WTC11 (cell line): Measurements from ENCODE around the gene VPS4B. TPM values are rescaled to one million over a fixed set of nuclear protein-coding genes. Genes with fewer than 3 reads are reported as not detected.

Experiments used
- ATAC-seq: fragments of 200-7000 bp; cut with Tn5 transposase; 2 replicates; pipeline ENCODE4 v1.10.0; 2021; ENCODE audit warnings: mild to moderate bottlenecking, moderate library complexity
- CTCF ChIA-PET: fragments of 300-600 bp; sonication (Branson Sonifier 250); formaldehyde crosslinking; loops from one replicate; lab custom pipeline; 2021; ENCODE audit warnings: antibody characterized with exemption; lab: Charles Lee
- POLR2A ChIA-PET: fragments of 350-600 bp; sonication (Branson Sonifier 250); formaldehyde crosslinking; loops from one replicate; lab custom pipeline; 2021; ENCODE audit warnings: antibody characterized with exemption; lab: Charles Lee
- DNase-seq: peaks from one replicate; pipeline ENCODE4 v3.0.0; 2021; ENCODE audit warnings: low spot score
- H3K27ac Mint-ChIP-seq: 2 replicates; pipeline ENCODE4 v1.8.0; 2021; ENCODE audit warnings: mixed read lengths
- H3K27me3 Mint-ChIP-seq: 2 replicates; pipeline ENCODE4 v1.8.0; 2021; ENCODE audit warnings: low read depth, mild to moderate bottlenecking, moderate library complexity, mixed read lengths
- H3K36me3 Mint-ChIP-seq: 2 replicates; pipeline ENCODE4 v1.8.0; 2021; ENCODE audit warnings: mixed read lengths
- H3K4me1 Mint-ChIP-seq: 2 replicates; pipeline ENCODE4 v1.8.0; 2022; ENCODE audit warnings: mixed read lengths
- H3K4me3 Mint-ChIP-seq: 2 replicates; pipeline ENCODE4 v1.8.0; 2021; ENCODE audit warnings: mild to moderate bottlenecking, moderate library complexity, mixed read lengths
- H3K9me3 Mint-ChIP-seq: 2 replicates; pipeline ENCODE4 v1.8.0; 2021; ENCODE audit warnings: mixed read lengths
- CDX4 ChIP-seq: fragments of 250-450 bp; sonication (Bioruptor Pico); IDR thresholded peaks from 2 replicates; pipeline ENCODE4 v1.9.0; 2021; ENCODE audit warnings: moderate library complexity, mild to moderate bottlenecking, inconsistent platforms, borderline replicate concordance
- CREB1 ChIP-seq: sonication (generic); formaldehyde crosslinking; IDR thresholded peaks from 2 replicates; pipeline ENCODE4 v1.8.0; 2023; ENCODE audit warnings: mild to moderate bottlenecking, missing genetic modification reagents
- E2F1 ChIP-seq: sonication (generic); formaldehyde crosslinking; IDR thresholded peaks from 2 replicates; pipeline ENCODE4 v1.8.0; 2022; ENCODE audit warnings: mild to moderate bottlenecking, missing genetic modification reagents
- E2F5 ChIP-seq: sonication (generic); formaldehyde crosslinking; IDR thresholded peaks from 2 replicates; pipeline ENCODE4 v1.8.1; 2022; ENCODE audit warnings: mild to moderate bottlenecking, moderate library complexity, missing genetic modification reagents
- EMX1 ChIP-seq: fragments of 250-450 bp; sonication (Bioruptor Pico); IDR thresholded peaks from 2 replicates; pipeline ENCODE4 v1.8.0; 2021; ENCODE audit warnings: mild to moderate bottlenecking
- GRHL2 ChIP-seq: fragments of 250-450 bp; sonication (Bioruptor Pico); IDR thresholded peaks from 2 replicates; pipeline ENCODE4 v1.8.0; 2022; ENCODE audit warnings: mild to moderate bottlenecking, moderate library complexity; ENCODE audit not compliant: insufficient replicate concordance, severe bottlenecking
- GTF2I ChIP-seq: fragments of 250-450 bp; sonication (Bioruptor Pico); conservative IDR thresholded peaks from 2 replicates; pipeline ENCODE4 v1.4.0; 2021; ENCODE audit warnings: mild to moderate bottlenecking
- IRF2 ChIP-seq: sonication (generic); formaldehyde crosslinking; IDR thresholded peaks from 2 replicates; pipeline ENCODE4 v1.8.0; 2022; ENCODE audit warnings: low read depth, missing genetic modification reagents, borderline replicate concordance
- JAZF1 ChIP-seq: fragments of 250-450 bp; sonication (Bioruptor Pico); IDR thresholded peaks from 2 replicates; pipeline ENCODE4 v1.9.0; 2021; ENCODE audit warnings: moderate library complexity, mild to moderate bottlenecking, inconsistent platforms
- PRRX2 ChIP-seq: fragments of 250-450 bp; sonication (Bioruptor Pico); IDR thresholded peaks from 2 replicates; pipeline ENCODE4 v1.8.0; 2021; ENCODE audit warnings: mild to moderate bottlenecking
- TP53 ChIP-seq: sonication (generic); formaldehyde crosslinking; IDR thresholded peaks from 2 replicates; pipeline ENCODE4 v1.8.1; 2023; ENCODE audit warnings: mild to moderate bottlenecking, missing genetic modification reagents
- ZNF317 ChIP-seq: sonication (generic); formaldehyde crosslinking; IDR thresholded peaks from 2 replicates; pipeline ENCODE4 v1.8.1; 2023; ENCODE audit warnings: low read depth, mild to moderate bottlenecking, moderate library complexity, missing genetic modification reagents, borderline replicate concordance
- ZNF396 ChIP-seq: fragments of 250-450 bp; sonication (Bioruptor Pico); IDR thresholded peaks from 2 replicates; pipeline ENCODE4 v1.8.0; 2021; ENCODE audit warnings: mild to moderate bottlenecking, moderate library complexity, borderline replicate concordance
- ZSCAN18 ChIP-seq: fragments of 250-450 bp; sonication (Bioruptor Pico); IDR thresholded peaks from 2 replicates; pipeline ENCODE4 v2.1.2; 2022; ENCODE audit warnings: mild to moderate bottlenecking, moderate library complexity
- total RNA-seq: library from RNA; stranded (reverse); gene quantifications from 3 replicates; pipeline ENCODE4 v1.2.3, GENCODE V29; 2021
- TF ChIP-seq, protein P1 (sequence below): fragments of 250-450 bp; sonication (Bioruptor Pico); conservative IDR thresholded peaks from 2 replicates; pipeline ENCODE4 v1.9.0; 2021; ENCODE audit warnings: mild to moderate bottlenecking
- TF ChIP-seq, protein P2 (sequence below): fragments of 250-450 bp; sonication (Bioruptor Pico); IDR thresholded peaks from 2 replicates; pipeline ENCODE4 v1.9.0; 2021; ENCODE audit warnings: mild to moderate bottlenecking, borderline replicate concordance
- TF ChIP-seq, protein P3 (sequence below): sonication (generic); formaldehyde crosslinking; IDR thresholded peaks from 2 replicates; pipeline ENCODE4 v1.8.1; 2023; ENCODE audit warnings: mild to moderate bottlenecking, missing genetic modification reagents

Gene VPS4B
- total RNA-seq, 1 experiment from 2014 or later, result 37.8 TPM

- H3K27ac Mint-ChIP-seq, result no peak overlapping the region
- no peaks in the 10 kb centered on the region for H3K36me3 Mint-ChIP-seq
- no peaks in the 10 kb centered on the region for H3K27me3 Mint-ChIP-seq
- ChIA-PET CTCF (no interaction called here), POLR2A (no interaction called here)
- DNase-seq (no peak), ATAC-seq (no peak)
- H3K9me3 Mint-ChIP-seq, result no peaks in the 10 kb centered on the region
- H3K4me3 Mint-ChIP-seq, result no peak overlapping the region
- no peak for TF ChIP-seq GRHL2 (CRISPR knock-in tag)
- TF ChIP-seq CDX4 (CRISPR knock-in tag), result no peak
- no peak for TF ChIP-seq E2F5
- TF ChIP-seq, protein P1, sequence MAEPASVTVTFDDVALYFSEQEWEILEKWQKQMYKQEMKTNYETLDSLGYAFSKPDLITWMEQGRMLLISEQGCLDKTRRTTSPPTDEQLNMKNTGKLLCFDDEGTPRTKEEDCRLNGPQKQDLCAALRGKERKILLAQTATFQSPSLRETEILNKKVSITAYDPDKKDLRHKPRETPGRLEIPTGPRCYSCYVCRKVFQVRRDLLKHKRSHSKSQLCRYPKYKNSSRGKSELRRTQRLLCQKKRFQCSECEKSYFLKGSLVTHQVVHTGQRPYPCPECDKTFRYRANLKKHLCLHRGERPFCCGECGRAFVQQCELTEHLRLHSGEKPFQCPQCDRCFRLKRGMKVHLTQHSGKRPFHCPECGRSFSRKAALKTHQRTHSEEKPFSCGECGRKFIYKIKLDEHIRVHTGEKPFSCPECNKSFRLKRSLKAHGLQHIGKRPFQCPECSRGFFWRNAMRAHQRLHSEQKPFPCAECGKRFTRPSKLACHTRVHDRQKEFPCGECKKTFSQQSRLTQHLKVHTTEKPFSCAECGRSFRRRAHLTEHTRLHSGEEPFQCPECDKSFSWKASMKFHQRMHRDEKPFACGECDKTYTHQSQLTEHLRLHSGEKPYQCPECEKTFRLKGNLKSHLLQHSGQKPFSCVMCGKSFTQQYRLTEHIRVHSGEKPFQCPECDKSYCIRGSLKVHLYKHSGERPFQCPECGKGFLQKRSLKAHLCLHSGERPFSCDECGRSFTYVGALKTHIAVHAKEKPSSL (CRISPR knock-in tag), result no peak
- TF ChIP-seq E2F1 (CRISPR knock-in tag), result no peak
- no peaks in the 10 kb centered on the region for H3K4me1 Mint-ChIP-seq
Measured at GRCh38 chr18:63433334-63433866, 11.1 kb upstream of the VPS4B start.

DNA sequence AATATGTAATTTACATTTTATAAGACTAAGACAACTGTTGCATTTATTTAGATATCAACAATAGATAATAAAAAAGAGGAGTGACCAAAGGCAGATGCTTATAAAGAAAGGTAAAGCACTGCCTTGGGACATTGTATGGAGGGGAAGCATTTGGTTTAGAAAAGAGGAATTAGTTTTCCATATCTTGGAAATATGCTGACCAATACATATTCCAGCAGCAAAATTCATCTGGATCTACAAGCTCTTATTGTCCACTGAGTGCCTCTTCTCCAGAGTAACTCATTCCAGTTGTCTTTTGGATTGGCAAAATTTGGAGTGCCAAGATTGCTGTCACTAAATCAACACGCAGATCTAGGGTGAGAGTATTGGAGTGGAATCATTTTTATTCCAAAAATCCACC lies 8.9 kb upstream of the VPS4B start:
- ATAC-seq, result no peak
- no peak overlapping the region for H3K4me3 Mint-ChIP-seq
- H3K27me3 Mint-ChIP-seq, result no peaks in the 10 kb centered on the region; the same call in 1 of the 2 replicates
- CTCF ChIA-PET, result interaction anchor here (1.0 kb wide), 1 partner anchor 8 kb away, joined by 3 read pairs; no protein-coding TSS in a partner anchor
- H3K4me1 Mint-ChIP-seq, result peaks cover 7% of the 10 kb centered on the region
- no peaks in the 10 kb centered on the region for H3K9me3 Mint-ChIP-seq
- POLR2A ChIA-PET, result no interaction called here
- H3K27ac Mint-ChIP-seq, result no peak overlapping the region
- no peak for TF ChIP-seq JAZF1
- no peak for TF ChIP-seq ZNF396
- TF ChIP-seq TP53, result no peak
- TF ChIP-seq IRF2 (CRISPR knock-in tag), result no peak
- no peak for TF ChIP-seq EMX1 (CRISPR knock-in tag)
- TF ChIP-seq, protein P2, sequence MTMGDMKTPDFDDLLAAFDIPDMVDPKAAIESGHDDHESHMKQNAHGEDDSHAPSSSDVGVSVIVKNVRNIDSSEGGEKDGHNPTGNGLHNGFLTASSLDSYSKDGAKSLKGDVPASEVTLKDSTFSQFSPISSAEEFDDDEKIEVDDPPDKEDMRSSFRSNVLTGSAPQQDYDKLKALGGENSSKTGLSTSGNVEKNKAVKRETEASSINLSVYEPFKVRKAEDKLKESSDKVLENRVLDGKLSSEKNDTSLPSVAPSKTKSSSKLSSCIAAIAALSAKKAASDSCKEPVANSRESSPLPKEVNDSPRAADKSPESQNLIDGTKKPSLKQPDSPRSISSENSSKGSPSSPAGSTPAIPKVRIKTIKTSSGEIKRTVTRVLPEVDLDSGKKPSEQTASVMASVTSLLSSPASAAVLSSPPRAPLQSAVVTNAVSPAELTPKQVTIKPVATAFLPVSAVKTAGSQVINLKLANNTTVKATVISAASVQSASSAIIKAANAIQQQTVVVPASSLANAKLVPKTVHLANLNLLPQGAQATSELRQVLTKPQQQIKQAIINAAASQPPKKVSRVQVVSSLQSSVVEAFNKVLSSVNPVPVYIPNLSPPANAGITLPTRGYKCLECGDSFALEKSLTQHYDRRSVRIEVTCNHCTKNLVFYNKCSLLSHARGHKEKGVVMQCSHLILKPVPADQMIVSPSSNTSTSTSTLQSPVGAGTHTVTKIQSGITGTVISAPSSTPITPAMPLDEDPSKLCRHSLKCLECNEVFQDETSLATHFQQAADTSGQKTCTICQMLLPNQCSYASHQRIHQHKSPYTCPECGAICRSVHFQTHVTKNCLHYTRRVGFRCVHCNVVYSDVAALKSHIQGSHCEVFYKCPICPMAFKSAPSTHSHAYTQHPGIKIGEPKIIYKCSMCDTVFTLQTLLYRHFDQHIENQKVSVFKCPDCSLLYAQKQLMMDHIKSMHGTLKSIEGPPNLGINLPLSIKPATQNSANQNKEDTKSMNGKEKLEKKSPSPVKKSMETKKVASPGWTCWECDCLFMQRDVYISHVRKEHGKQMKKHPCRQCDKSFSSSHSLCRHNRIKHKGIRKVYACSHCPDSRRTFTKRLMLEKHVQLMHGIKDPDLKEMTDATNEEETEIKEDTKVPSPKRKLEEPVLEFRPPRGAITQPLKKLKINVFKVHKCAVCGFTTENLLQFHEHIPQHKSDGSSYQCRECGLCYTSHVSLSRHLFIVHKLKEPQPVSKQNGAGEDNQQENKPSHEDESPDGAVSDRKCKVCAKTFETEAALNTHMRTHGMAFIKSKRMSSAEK (CRISPR knock-in tag), result no peak
- TF ChIP-seq, protein P3, sequence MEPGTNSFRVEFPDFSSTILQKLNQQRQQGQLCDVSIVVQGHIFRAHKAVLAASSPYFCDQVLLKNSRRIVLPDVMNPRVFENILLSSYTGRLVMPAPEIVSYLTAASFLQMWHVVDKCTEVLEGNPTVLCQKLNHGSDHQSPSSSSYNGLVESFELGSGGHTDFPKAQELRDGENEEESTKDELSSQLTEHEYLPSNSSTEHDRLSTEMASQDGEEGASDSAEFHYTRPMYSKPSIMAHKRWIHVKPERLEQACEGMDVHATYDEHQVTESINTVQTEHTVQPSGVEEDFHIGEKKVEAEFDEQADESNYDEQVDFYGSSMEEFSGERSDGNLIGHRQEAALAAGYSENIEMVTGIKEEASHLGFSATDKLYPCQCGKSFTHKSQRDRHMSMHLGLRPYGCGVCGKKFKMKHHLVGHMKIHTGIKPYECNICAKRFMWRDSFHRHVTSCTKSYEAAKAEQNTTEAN (CRISPR knock-in tag), result no peak
- TF ChIP-seq PRRX2 (CRISPR knock-in tag), result no peak
- TF ChIP-seq CREB1 (CRISPR knock-in tag), result no peak
- no peak for TF ChIP-seq ZNF317 (CRISPR knock-in tag)
- no peak for TF ChIP-seq GTF2I (CRISPR knock-in tag)
- TF ChIP-seq ZSCAN18 (CRISPR knock-in tag), result no peak
- TF ChIP-seq, all 79 proteins: peak for 0
- no peaks in the 10 kb centered on the region for H3K36me3 Mint-ChIP-seq
- DNase-seq, result no peak
